ENCODE results near the gene MAP3K8. TPM values are rescaled to one million over a fixed set of nuclear protein-coding genes. Genes with fewer than 3 reads are reported as not detected.
"Not testable (repeated sequence)": the region's sequence is repeated elsewhere in the genome, so short reads cannot be mapped to it uniquely, and the experiment has no call there.

The MAP3K8 gene
- total RNA-seq, 1 donor from 2014 or later, result 160 TPM

DNA sequence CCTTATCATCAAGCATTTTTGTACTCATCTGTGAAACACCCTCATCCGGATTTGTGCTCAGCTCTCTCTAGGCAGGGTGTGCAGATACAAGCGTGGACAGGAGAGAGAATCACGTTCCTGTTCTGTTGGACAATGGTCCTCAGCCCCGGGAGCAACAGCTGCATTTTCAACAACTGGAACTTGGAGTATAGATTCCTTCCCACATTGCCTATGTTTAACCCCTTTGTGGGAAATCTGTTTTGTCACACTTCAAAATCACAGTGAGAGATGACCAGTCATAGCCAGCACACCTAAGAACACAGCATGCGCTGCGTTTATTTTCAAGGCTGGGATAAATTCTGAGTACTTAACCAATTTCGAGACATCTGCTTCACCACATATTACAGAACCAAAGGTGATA is 32.5 kb downstream of the MAP3K8 start:
- no peak for DNase-seq
- H3K9me3 Mint-ChIP-seq, result no peaks in the 10 kb centered on the region
- no peaks in the 10 kb centered on the region for H3K27me3 Mint-ChIP-seq
- TF ChIP-seq, protein P1, sequence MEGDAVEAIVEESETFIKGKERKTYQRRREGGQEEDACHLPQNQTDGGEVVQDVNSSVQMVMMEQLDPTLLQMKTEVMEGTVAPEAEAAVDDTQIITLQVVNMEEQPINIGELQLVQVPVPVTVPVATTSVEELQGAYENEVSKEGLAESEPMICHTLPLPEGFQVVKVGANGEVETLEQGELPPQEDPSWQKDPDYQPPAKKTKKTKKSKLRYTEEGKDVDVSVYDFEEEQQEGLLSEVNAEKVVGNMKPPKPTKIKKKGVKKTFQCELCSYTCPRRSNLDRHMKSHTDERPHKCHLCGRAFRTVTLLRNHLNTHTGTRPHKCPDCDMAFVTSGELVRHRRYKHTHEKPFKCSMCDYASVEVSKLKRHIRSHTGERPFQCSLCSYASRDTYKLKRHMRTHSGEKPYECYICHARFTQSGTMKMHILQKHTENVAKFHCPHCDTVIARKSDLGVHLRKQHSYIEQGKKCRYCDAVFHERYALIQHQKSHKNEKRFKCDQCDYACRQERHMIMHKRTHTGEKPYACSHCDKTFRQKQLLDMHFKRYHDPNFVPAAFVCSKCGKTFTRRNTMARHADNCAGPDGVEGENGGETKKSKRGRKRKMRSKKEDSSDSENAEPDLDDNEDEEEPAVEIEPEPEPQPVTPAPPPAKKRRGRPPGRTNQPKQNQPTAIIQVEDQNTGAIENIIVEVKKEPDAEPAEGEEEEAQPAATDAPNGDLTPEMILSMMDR (IDR thresholded peaks at IDR 0.05), result no peak
- no peak for ATAC-seq (ENCODE audit: low read depth)
- no peak overlapping the region for H3K4me3 Mint-ChIP-seq
- ChIA-PET CTCF (interaction anchor here (1.5 kb wide), 1 partner anchor 19 kb away, joined by 3 read pairs; no protein-coding TSS in a partner anchor), POLR2A (interaction anchor here (0.9 to 2.3 kb wide), 3 partner anchors 11 to 64 kb away, joined by 3 to 8 read pairs (median 4); no protein-coding TSS in a partner anchor)
- H3K4me1 Mint-ChIP-seq, result peaks cover 37% of the 10 kb centered on the region
- H3K36me3 Mint-ChIP-seq (ENCODE audit: low read depth), result peaks cover 17% of the 10 kb centered on the region
- intact Hi-C loops (cut with micrococcal nuclease), result no loop called here
- H3K27ac Mint-ChIP-seq, result no peak overlapping the region

GRCh38 chr10:30467651-30468338 is 33.8 kb downstream of the MAP3K8 start:
- CTCF ChIA-PET, result interaction anchor here (0.9 to 1.5 kb wide), 4 partner anchors 18 to 66 kb away, joined by 3 to 4 read pairs (median 4); no protein-coding TSS in a partner anchor
- TF ChIP-seq, protein P1 (IDR thresholded peaks at IDR 0.05), result no peak
- peaks cover 4% of the 10 kb centered on the region for H3K36me3 Mint-ChIP-seq (ENCODE audit: low read depth)
- H3K4me1 Mint-ChIP-seq, result peaks cover 35% of the 10 kb centered on the region
- no peaks in the 10 kb centered on the region for H3K9me3 Mint-ChIP-seq
- H3K27ac Mint-ChIP-seq, result peak overlapping the region; percentile 74
- POLR2A ChIA-PET, result interaction anchor here (0.7 to 2.3 kb wide), 9 partner anchors 12 to 1936 kb away, joined by 3 to 10 read pairs (median 5); partner anchors contain the start of gene MAP3K8
- intact Hi-C loops (cut with micrococcal nuclease), result loop anchor here (2.0 kb wide), 1 partner anchor 61 kb away; no protein-coding TSS in a partner anchor
- H3K4me3 Mint-ChIP-seq, result peak overlapping the region; percentile 56
- DNase-seq (no peak), ATAC-seq (ENCODE audit: low read depth) (peak; percentile 84)
- H3K27me3 Mint-ChIP-seq, result no peaks in the 10 kb centered on the region

GRCh38 chr10:30472414-30473155 is 38.6 kb downstream of the MAP3K8 start:
- peaks cover 41% of the 10 kb centered on the region for H3K4me1 Mint-ChIP-seq
- ATAC-seq (ENCODE audit: low read depth) (no peak), DNase-seq (no peak)
- POLR2A ChIA-PET, result interaction anchor here (0.6 to 1.3 kb wide), 3 partner anchors 20 to 60 kb away, joined by 3 to 11 read pairs (median 4); no protein-coding TSS in a partner anchor
- intact Hi-C loops (cut with micrococcal nuclease), result no loop called here
- H3K36me3 Mint-ChIP-seq (ENCODE audit: low read depth), result no peaks in the 10 kb centered on the region
- H3K27me3 Mint-ChIP-seq, result no peaks in the 10 kb centered on the region
- CTCF ChIA-PET, result no interaction called here
- TF ChIP-seq, protein P1 (IDR thresholded peaks at IDR 0.05), result no peak
- H3K9me3 Mint-ChIP-seq, result no peaks in the 10 kb centered on the region
- no peak overlapping the region for H3K4me3 Mint-ChIP-seq
- H3K27ac Mint-ChIP-seq, result no peak overlapping the region

DNA sequence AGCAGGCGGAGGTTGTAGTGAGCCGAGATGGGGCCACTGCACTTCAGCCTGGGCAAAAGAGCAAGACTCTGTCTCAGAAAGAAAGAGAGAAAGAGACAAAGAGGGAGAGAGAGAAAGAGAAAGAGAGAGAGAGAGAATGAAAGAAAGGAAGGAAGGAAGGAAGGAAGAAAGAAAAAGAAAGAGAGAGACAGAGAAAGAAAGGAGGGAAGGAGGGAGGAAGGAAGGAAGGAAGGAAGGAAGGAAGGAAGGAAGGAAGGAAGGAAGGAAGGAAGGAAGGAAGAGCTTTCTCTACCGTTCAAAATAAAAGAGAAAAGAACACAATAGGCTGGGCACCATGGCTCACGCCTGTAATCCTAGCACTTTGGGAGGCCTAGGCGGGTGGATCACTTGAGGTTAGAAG is 41.5 kb downstream of the MAP3K8 start:
- H3K9me3 Mint-ChIP-seq; CTCF ChIA-PET; H3K4me3 Mint-ChIP-seq; DNase-seq; intact Hi-C loops (cut with micrococcal nuclease); H3K36me3 Mint-ChIP-seq (ENCODE audit: low read depth); H3K27me3 Mint-ChIP-seq; H3K27ac Mint-ChIP-seq; POLR2A ChIA-PET; ATAC-seq (ENCODE audit: low read depth): not testable (repeated sequence)
- H3K4me1 Mint-ChIP-seq, result peaks cover 27% of the 10 kb centered on the region

DNA sequence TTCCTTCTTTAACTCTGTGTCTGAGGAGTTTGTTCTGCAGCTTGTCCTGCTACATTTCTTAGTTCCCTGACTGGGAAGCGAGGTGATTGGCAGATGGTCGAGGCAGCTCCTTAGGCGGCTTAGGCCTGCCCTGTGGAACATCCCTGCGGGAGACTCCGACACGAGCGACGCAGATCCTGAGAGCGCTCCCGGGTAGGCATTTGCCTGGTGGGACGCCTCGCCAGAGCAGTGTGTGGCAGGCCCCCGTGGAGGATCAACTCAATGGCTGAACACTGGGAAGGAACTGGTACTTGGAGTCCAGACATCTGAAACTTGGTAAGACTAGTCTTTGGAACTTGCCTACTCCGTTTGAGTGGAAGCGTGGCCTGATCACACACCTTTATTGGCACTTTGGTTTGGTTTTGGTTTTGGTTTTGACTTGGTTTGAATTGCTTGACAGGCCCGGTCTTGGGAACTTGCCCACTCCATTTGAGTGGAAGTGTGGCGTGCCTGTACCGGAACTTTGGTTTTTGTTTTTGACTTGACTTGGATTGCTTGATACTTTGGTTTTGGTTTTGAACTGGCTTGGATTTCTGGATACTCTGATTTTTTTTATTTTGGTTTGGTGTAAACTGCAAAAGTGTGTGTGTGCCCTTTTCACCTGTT is 42.6 kb downstream of the MAP3K8 start:
- intact Hi-C loops (cut with micrococcal nuclease), result no loop called here
- H3K4me1 Mint-ChIP-seq, result peaks cover 33% of the 10 kb centered on the region
- H3K4me3 Mint-ChIP-seq, result no peak overlapping the region
- H3K36me3 Mint-ChIP-seq (ENCODE audit: low read depth), result no peaks in the 10 kb centered on the region
- H3K9me3 Mint-ChIP-seq, result peaks cover 4% of the 10 kb centered on the region
- TF ChIP-seq, protein P1 (IDR thresholded peaks at IDR 0.05), result no peak
- ATAC-seq (ENCODE audit: low read depth), result no peak
- H3K27me3 Mint-ChIP-seq, result no peaks in the 10 kb centered on the region
- no peak overlapping the region for H3K27ac Mint-ChIP-seq
- no peak for DNase-seq
- POLR2A ChIA-PET, result no interaction called here
- CTCF ChIA-PET, result no interaction called here

- DNase-seq; H3K9me3 Mint-ChIP-seq; H3K27me3 Mint-ChIP-seq; H3K36me3 Mint-ChIP-seq (ENCODE audit: low read depth); intact Hi-C loops (cut with micrococcal nuclease); CTCF ChIA-PET; H3K4me3 Mint-ChIP-seq; H3K27ac Mint-ChIP-seq; POLR2A ChIA-PET; ATAC-seq (ENCODE audit: low read depth): not testable (repeated sequence)
- H3K4me1 Mint-ChIP-seq, result peaks cover 42% of the 10 kb centered on the region
Measured at GRCh38 chr10:30479513-30479912, 45.5 kb downstream of the MAP3K8 start.

Data from activated B cell treated with CpG ODN at 0.5 μM for 24 hours (primary cell).